Measurements from ENCODE around the gene SCGB1C1.

The SCGB1C1 gene

GRCh38 chr11:215581-216037 is 22.7 kb downstream of the SCGB1C1 start:
- TF ChIP-seq EZH2 (IDR thresholded peaks at IDR 0.05; ENCODE audit: borderline replicate concordance, low read length): no peak
- TF ChIP-seq, protein P1, sequence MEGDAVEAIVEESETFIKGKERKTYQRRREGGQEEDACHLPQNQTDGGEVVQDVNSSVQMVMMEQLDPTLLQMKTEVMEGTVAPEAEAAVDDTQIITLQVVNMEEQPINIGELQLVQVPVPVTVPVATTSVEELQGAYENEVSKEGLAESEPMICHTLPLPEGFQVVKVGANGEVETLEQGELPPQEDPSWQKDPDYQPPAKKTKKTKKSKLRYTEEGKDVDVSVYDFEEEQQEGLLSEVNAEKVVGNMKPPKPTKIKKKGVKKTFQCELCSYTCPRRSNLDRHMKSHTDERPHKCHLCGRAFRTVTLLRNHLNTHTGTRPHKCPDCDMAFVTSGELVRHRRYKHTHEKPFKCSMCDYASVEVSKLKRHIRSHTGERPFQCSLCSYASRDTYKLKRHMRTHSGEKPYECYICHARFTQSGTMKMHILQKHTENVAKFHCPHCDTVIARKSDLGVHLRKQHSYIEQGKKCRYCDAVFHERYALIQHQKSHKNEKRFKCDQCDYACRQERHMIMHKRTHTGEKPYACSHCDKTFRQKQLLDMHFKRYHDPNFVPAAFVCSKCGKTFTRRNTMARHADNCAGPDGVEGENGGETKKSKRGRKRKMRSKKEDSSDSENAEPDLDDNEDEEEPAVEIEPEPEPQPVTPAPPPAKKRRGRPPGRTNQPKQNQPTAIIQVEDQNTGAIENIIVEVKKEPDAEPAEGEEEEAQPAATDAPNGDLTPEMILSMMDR (IDR thresholded peaks at IDR 0.05; ENCODE audit: low read length): no peak
- H3K79me2 ChIP-seq (ENCODE audit: insufficient read depth, low read length): no peaks in the 10 kb centered on the region
- H3K9me2 ChIP-seq (ENCODE audit: low read depth, low read length): no peaks in the 10 kb centered on the region
- no peak overlapping the region for H2AFZ ChIP-seq (ENCODE audit: low read length)
- H3K9ac ChIP-seq (ENCODE audit: low read length): no peak overlapping the region
- no peak overlapping the region for H3K4me3 ChIP-seq (ENCODE audit: low read depth, low read length, poor library complexity, severe bottlenecking)
- peaks cover 55% of the 10 kb centered on the region for H3K36me3 ChIP-seq (ENCODE audit: insufficient read depth, low read length)
- no peak overlapping the region for H3K27ac ChIP-seq (ENCODE audit: low read depth, low read length, poor library complexity, severe bottlenecking)
- no peak overlapping the region for H3K4me2 ChIP-seq (ENCODE audit: low read length)
- no peaks in the 10 kb centered on the region for H3K9me3 ChIP-seq (ENCODE audit: low read length)
- H3K27me3 ChIP-seq (ENCODE audit: insufficient read depth, low read length): no peaks in the 10 kb centered on the region
- H3F3A ChIP-seq (ENCODE audit: insufficient read depth, low read length): no peaks in the 10 kb centered on the region
- no peaks in the 10 kb centered on the region for H3K4me1 ChIP-seq (ENCODE audit: insufficient read depth, low read length, severe bottlenecking)
- no peaks in the 10 kb centered on the region for H4K20me1 ChIP-seq (ENCODE audit: insufficient read depth, low read length)

DNA sequence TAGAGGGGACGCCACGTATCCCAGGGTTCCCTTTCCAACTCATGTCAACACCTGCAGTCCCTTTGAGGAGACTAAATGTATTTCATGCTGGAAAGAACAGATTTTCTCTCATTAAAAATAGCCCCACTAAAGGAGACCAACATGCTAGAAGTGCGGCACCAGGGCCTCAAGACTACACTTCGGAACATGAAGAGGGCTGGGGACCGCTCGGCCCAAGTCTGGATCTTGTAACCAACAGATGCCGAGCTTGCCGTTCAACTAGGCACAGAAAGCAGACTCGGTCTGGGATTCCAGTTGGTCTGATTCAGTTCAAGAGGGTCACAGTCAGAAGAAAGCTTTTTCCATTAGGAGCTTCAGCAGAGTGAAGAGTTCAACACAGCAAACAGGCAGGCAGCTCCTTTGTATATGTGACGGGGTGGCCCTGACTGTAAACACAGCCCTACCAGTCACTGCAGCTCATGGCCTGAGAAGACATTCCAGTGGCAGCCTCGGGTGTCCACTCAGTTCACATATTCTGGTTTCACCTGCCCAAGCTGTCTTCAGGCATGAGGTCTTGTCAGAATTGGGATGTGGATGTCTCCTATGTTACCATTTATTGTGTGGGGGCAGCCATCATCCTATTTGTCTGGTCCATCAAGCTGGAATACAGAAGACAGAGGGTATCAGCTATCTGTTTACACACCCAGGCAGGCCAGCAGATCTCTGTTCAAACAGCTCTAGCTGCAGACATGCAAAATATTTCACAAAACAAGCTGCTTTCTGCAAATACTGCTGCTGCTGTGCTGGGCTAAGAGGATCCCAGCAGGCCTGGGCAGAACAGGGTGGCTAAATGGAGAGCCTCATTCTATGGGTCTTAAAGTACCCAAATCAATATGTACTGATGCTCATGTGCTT is 23.4 kb downstream of the SCGB1C1 start:
- no peaks in the 10 kb centered on the region for H3K27me3 ChIP-seq (ENCODE audit: insufficient read depth, low read length)
- no peak overlapping the region for H3K9ac ChIP-seq (ENCODE audit: low read length)
- no peak overlapping the region for H3K4me2 ChIP-seq (ENCODE audit: low read length)
- H3K79me2 ChIP-seq (ENCODE audit: insufficient read depth, low read length): no peaks in the 10 kb centered on the region
- H2AFZ ChIP-seq (ENCODE audit: low read length): no peak overlapping the region
- no peaks in the 10 kb centered on the region for H4K20me1 ChIP-seq (ENCODE audit: insufficient read depth, low read length)
- no peak overlapping the region for H3K27ac ChIP-seq (ENCODE audit: low read depth, low read length, poor library complexity, severe bottlenecking)
- no peaks in the 10 kb centered on the region for H3F3A ChIP-seq (ENCODE audit: insufficient read depth, low read length)
- H3K4me1 ChIP-seq (ENCODE audit: insufficient read depth, low read length, severe bottlenecking): no peaks in the 10 kb centered on the region
- no peak overlapping the region for H3K4me3 ChIP-seq (ENCODE audit: low read depth, low read length, poor library complexity, severe bottlenecking)
- H3K9me3 ChIP-seq (ENCODE audit: low read length): no peaks in the 10 kb centered on the region
- peaks cover 48% of the 10 kb centered on the region for H3K36me3 ChIP-seq (ENCODE audit: insufficient read depth, low read length)
- no peak for TF ChIP-seq EZH2 (IDR thresholded peaks at IDR 0.05; ENCODE audit: borderline replicate concordance, low read length)
- TF ChIP-seq, protein P1 (IDR thresholded peaks at IDR 0.05; ENCODE audit: low read length): no peak
- H3K9me2 ChIP-seq (ENCODE audit: low read depth, low read length): no peaks in the 10 kb centered on the region

DNA sequence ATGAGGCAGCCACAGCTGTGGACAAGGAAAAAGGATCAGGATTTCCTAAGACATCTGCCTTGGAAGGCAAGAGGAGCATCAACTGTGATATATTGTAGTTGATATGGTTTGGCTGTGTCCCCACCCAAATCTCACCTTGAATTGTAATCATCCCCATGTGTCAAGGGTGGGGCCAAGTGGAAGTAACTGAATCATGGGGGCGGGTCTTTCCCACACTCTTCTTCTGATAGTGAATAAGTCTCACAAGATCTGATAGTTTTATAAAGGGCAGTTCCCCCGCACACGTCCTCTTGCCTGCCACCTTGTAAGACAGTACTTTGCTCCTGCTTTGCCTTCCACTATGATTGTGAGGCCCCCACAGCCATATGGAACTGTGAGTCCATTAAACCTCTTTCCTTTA is 24.8 kb downstream of the SCGB1C1 start:
- Histone ChIP-seq H3K4me2 (ENCODE audit: low read length) (no peak overlapping the region), H3K27ac (ENCODE audit: low read depth, low read length, poor library complexity, severe bottlenecking) (no peak overlapping the region), H3K36me3 (ENCODE audit: insufficient read depth, low read length) (peaks cover 34% of the 10 kb centered on the region), H4K20me1 (ENCODE audit: insufficient read depth, low read length) (no peaks in the 10 kb centered on the region), H3K9me2 (ENCODE audit: low read depth, low read length) (no peaks in the 10 kb centered on the region), H3K4me3 (ENCODE audit: low read depth, low read length, poor library complexity, severe bottlenecking) (no peak overlapping the region), H3F3A (ENCODE audit: insufficient read depth, low read length) (no peaks in the 10 kb centered on the region), H3K4me1 (ENCODE audit: insufficient read depth, low read length, severe bottlenecking) (no peaks in the 10 kb centered on the region), H3K27me3 (ENCODE audit: insufficient read depth, low read length) (no peaks in the 10 kb centered on the region), H3K79me2 (ENCODE audit: insufficient read depth, low read length) (no peaks in the 10 kb centered on the region), H2AFZ (ENCODE audit: low read length) (no peak overlapping the region), H3K9ac (ENCODE audit: low read length) (no peak overlapping the region), H3K9me3 (ENCODE audit: low read length) (no peaks in the 10 kb centered on the region)
- TF ChIP-seq, protein P1 (IDR thresholded peaks at IDR 0.05; ENCODE audit: low read length): no peak
- no peak for TF ChIP-seq EZH2 (IDR thresholded peaks at IDR 0.05; ENCODE audit: borderline replicate concordance, low read length)

Measured in OCI-LY1 (cell line).